HG02759 (cell line): ENCODE results near the gene LRFN2.

Source experiments
- ATAC-seq: cut with Tn5 transposase; IDR thresholded peaks from one replicate; pipeline ENCODE4 v1.9.1; 2021; ENCODE audit warnings: mild to moderate bottlenecking, moderate library complexity; ENCODE audit not compliant: unreplicated experiment

The LRFN2 gene

GRCh38 chr6:40386200-40386599 is 201.0 kb downstream of the LRFN2 start:
- ATAC-seq: no peak

GRCh38 chr6:40383348-40384115 is 203.6 kb downstream of the LRFN2 start:
- ATAC-seq: no peak

GRCh38 chr6:40380271-40380670 is 206.9 kb downstream of the LRFN2 start:
- no peak for ATAC-seq

DNA sequence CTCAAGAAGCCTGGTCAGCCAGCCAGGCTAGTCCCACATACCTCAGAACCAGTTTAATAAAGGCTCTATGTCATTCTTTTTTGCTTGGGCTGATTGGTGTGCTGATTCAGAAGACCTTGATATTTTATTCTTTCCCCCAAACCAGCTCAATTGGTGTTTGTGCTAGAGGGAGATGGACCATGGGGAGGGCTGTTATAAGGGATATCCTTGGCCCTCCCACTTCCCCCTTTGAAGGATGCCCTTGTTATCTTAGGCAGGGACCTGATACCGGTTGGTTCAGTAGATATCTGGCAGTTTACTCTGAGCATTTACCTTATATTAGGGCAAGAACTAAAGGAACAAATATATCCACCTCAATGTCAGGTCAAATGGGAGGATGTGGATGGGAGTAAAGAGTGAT is 207.4 kb downstream of the LRFN2 start:
- no peak for ATAC-seq

DNA sequence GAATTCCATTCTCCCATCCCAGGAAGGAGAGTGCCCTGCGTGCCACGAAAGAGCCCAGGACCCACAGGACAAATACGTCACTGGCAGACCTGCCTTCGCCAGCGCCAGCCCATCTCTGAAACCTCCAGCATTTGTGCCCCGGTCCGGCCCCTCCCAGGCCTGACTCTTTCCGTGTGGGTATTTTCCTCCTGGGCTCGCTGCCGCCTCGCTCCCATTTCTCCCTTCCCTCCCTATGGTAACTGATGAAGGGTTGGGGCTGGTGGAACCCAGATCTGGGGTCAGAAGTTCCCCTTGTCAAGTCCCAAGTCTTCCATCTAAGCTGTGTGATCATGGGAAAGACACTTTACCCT is 208.5 kb downstream of the LRFN2 start:
- no peak for ATAC-seq

DNA sequence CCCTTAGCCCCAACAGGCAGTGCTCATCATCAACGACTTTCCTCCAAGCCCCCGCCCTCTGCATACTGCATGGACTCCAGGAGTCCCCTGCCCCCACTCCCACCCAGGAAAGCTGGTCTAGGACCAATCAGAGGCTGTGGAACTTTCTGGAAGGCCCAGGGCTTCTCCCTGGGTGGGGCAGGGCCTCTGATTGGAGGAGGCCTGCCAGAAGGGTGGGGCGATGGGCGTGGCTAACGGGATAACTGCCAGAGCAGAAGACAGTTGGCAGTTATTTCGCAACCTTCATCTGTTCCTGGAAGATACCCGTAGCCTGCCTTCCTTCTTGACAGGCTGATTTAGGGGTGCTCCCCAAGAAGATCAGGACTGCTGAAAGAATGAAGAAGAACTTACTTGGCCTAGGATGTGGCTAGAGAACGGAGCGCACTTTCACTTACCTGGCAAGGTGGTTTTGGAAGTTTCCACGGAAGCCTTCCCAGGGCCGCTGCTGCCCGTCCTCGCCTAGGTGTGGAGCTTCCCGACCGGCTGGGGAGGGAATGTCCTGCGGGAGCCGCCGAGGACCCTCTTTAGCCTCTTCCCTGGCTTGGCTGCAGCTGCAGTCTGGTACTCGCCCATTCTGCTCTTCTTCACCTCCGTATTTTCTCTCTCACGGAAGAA is 209.0 kb downstream of the LRFN2 start:
- ATAC-seq: no peak

- ATAC-seq: no peak
Measured at GRCh38 chr6:40377173-40377806, 209.9 kb downstream of the LRFN2 start.

DNA sequence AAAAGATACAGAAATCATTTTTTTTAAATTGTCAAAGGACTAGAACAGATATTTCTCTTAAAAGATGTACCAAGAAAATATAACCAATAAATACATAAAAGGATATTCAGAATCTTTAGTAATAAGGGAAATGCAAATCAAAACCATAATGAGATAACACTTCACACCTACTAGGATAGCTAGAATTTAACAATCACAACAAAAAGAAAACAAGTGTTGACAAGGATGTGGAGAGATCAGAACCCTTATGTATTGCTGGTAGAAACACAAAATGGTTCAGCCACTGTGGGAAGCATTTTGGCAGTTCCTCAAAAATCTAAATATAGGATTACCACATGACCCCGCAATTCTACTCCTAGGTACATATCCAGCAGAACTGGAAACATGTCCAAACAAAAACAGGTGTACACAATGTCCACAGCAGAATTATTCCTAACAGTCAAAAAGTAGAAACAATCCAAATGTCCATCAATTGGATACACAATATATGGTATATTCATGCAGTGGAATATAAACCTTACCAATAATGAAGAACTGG is 211.0 kb downstream of the LRFN2 start:
- ATAC-seq: no peak

DNA sequence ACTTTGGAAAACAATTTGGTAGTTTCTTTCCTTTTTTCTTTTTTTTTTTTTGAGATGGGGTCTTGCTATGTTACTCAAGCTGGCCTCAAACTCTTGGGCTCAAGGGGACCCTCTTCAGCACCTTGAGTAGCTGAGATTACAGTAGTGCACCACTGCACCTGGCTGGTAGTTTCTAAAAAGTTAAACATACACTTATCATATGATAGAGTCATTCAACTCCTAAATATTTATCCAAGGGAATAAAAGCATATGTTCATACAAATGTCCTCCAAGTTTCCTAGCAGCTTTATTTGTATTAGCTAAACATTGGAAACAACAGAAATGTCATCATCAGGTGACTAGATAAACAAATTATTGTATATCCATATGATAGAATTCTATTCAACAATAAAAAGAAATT is 213.9 kb downstream of the LRFN2 start:
- ATAC-seq: no peak

GRCh38 chr6:40371621-40372020 is 215.5 kb downstream of the LRFN2 start:
- ATAC-seq: no peak

- ATAC-seq: no peak
Measured at GRCh38 chr6:40371095-40371494, 216.1 kb downstream of the LRFN2 start.

DNA sequence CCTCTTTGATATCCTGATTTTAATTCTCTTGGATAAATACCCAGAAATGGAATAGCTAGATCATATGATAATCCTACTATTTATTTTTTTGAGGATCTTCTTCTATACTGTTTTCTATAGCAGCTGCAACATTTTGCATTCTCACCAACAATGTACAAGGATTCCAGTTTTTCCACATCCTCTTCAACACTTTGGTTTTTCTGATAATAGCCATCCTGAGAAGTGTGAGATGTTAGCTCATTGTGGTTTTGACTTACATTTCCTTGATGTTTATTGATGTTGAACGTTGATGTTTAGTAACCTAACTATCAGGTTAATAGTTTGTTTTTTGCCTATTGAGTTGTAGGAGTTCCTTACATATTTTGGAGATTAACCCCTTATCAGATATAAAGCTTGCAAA is 217.3 kb downstream of the LRFN2 start:
- ATAC-seq: no peak

DNA sequence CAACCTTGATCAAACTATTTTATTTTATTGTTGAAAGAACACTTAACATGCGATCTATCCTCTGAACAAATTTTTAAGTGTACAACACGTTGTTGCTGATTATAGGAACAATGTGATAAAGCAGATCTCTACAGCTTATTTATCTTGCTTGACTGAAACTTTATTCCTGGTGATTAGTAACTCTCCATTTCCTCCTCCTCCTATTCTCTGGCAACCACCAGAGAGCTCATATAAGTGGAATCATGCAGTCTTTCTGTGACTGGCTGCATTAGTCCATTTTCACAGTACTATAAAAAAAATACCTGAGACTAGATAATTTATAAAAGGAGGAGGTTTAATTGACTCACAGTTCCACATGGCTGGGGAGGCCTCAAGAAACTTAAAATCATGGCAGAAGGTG is 218.1 kb downstream of the LRFN2 start:
- no peak for ATAC-seq

DNA sequence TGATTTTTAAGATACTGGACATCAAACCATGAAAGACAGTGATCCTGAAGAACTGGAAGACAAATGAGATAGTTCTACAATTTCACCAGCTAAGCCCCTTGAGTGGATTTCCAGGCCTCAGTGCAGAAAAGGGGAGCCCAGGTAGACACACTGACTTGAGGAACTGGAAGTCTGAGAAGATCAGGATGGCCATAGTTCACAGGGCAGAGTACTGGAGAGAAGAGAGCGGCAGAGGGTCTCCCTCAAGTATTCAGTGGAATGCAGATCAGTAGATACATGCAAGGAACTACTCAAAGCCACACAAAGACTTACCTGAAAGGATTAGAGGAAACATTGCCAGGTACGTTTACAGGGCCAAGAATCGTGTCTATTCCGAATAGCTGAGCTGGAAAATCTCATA is 224.3 kb downstream of the LRFN2 start:
- ATAC-seq: no peak

GRCh38 chr6:40359808-40360207 is 227.4 kb downstream of the LRFN2 start:
- ATAC-seq: no peak

GRCh38 chr6:40358473-40359460 is 228.4 kb downstream of the LRFN2 start:
- no peak for ATAC-seq

DNA sequence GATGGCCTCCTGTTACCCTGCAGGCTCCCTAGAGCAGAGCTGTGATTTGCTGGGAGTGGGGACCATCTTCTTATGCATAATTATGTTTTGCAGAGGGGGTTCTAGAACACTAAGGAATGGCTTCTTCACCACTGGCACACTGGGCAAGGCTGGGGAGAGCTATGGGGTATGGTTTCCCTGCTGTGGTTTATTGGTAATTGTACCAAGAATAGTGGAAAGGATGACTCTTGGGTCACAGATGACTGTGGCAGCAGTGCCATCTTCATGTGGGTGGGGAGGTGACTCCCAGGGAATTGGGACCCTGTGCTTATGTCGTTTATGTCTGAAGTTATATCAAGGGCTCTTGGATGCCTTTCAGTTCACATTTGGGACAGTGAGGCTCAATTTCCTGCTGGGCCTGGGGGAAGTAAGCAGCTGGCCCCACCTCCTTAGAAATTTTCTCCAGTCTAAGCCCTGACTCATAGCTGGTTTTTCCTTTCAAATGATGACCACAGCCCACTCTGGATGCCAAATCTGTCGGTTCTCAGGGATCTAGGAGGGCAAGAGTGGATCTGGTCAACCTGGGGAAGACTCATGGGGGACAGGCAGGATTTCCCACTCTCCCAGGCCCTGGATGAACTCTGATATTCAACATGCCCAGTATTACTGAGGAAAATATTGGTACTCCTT is 230.8 kb downstream of the LRFN2 start:
- no peak for ATAC-seq

- ATAC-seq: no peak
Measured at GRCh38 chr6:40355532-40355931, 231.6 kb downstream of the LRFN2 start.

DNA sequence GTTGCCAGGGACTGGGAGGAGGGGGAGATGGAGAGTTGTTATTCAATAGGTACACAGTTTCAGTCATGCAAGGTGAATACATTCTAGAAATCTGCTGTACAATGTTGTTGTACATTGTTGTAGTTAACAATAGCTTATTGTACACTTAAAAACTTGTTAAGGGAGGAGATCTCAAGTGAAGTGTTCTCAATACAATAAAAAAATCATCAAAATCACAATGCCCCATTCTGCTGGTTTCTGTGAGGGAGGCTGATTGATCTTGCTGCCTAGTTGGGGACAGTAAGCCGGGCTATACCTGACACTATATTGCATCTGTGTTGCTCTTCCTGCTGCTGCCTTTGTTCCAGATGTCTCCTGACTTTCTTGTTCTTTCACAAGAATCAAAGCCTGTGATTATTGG is 232.1 kb downstream of the LRFN2 start:
- ATAC-seq: no peak

DNA sequence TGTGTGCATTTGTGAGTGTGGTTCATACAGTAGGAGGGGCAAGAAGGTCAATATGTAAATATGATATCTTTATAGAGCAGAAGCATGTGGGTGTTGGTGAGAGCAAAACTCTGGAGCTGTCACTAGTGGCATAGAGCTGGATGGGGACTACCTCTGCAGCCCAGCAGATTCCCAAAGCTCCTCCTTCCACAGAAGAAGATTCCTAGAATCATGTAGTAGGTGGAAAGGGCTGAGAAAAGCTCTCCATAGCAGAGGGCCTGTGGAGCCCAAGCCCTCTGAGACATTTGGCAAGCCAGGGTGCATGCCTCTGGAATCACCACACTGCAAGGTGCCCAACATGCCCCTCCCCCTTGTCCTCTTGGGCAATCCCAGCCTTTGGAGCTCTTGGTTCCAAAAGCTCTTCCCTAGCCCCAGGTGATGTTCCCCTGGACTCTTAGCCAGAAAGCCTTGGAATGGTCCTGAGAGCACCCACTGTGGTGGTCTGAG is 233.2 kb downstream of the LRFN2 start:
- ATAC-seq: no peak
